Nasal cavity respiratory epithelium epithelial cell of viscerocranial mucosa (primary cell): Measurements from ENCODE around the gene VPS45. TPM values are rescaled to one million over a fixed set of nuclear protein-coding genes. Genes with fewer than 3 reads are reported as not detected.

Experiments
- total RNA-seq: library from RNA; depleted of rRNA; stranded (reverse); fragments of >200 nt; gene quantifications from 2 replicates; pipeline ENCODE4 v1.2.3, GENCODE V29; 2014

Gene VPS45
- total RNA-seq: 22.2 and 32.2 TPM in 2 replicates

DNA sequence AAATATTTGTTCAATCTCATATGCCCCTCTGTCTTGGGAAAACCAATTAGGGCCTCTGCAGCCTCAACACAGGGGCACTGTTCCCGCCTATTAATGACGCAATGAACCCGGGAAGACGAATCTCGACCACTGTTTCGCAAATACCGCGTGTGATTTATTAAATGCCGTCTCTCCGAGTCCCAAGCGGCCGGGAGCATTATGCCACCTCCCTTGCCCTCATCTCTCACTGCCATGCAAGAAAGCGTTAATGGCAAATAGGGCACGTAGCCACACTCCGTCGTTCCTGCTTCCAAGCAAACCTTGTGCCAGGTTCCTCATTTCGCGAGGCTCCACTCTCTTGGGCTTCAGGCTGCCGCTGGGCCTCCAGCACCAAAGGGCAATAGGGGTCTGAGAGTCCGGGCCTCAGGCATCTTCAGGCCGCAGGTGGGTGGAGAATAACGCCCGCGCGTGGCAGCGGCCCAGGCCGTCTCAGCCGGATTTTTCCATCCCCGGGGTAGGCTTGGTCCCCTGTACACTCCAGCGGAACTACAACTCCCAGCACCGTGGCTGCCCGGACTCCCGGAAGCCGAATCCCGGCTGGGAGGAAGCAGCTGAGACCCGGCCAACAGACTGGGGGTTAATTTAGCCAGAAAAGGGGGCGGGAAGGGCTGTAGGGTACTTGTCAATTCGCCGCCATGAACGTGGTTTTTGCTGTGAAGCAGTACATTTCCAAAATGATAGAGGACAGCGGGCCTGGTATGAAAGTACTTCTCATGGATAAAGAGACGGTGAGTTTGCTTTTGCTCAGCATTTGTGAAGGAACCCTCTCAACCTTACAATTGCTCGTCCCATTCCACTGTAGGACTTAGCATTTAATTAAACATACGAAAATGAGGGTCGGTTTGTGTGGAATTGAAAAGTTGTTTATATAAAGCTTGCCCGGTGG is at the start of gene VPS45:
VPS45 (plus strand) TSS at position 593 of the 925 bp plus-strand sequence; CDS start at position 675, 82 bp downstream.

DNA sequence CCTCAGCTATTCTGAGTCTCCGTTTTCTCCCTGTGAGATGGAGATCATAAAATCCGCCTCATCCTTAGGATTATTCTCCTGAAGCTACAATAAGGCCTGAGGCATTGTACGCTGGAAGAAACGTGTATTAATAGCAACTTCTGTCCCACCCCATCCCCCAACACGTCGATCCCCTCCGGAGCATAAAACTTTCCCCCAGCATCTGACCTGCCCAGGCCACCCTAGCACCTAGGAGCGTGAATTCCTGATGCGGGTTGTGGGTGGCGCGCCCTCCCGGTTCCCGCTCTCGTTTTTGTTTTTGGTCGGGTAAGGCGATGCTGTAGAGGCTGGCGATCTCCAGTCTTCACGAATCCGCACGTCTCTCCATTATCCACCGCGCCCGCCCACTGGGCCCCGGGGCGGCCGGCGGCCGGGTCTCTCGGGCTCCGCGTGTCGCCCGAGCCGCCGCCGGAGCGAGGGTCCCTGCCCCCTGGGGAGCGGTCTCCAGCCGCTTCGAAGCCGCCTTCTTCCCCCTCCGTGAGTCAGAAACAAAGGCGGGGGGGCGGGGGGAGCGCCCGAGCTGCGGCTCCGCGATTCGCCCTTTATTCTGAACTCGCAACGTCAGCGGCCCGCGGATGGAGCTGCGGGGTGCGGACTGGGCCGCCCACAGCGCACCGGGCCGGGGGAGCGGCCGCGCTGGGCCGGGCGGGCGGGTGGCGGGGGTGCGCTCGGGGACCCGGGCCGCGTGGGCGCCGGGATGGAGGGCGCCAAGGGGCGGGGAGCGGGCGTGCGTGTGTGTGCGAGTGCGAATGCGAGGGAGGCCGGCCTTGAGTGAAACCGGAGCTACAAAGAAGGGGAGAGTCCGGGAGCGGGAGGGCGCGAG is 81.9 kb downstream of the VPS45 start, which contains the start of gene PLEKHO1:
PLEKHO1 (plus strand) TSS at position 646 of the 862 bp plus-strand sequence. CDS start 342 bp downstream, outside the sequence.

Other genes starting within 250 kb of the VPS45 start
- 9.9 and 19.5 TPM in 2 replicates for gene BOLA1, start 168.2 kb upstream of the VPS45 start, total RNA-seq
- 0.34 and 0.36 TPM in 2 replicates for gene SV2A, start 149.9 kb upstream of the VPS45 start, total RNA-seq
- 15.0 and 20.9 TPM in 2 replicates for gene SF3B4, start 140.0 kb upstream of the VPS45 start, total RNA-seq
- gene MTMR11, start 130.9 kb upstream of the VPS45 start, total RNA-seq: 1.7 and 3.1 TPM in 2 replicates
- gene OTUD7B, start 57.0 kb upstream of the VPS45 start, total RNA-seq: 19.5 and 24.9 TPM in 2 replicates
- gene PLEKHO1, start 82.1 kb downstream of the VPS45 start, total RNA-seq: 5.8 and 6.0 TPM in 2 replicates
- gene ANP32E, start 168.3 kb downstream of the VPS45 start, total RNA-seq: 15.7 and 16.2 TPM in 2 replicates
- not detected in 2 replicates for gene CA14, start 190.0 kb downstream of the VPS45 start, total RNA-seq
- gene APH1A, start 201.2 kb downstream of the VPS45 start, total RNA-seq: 107 and 132 TPM in 2 replicates
- 0.68 and 0.85 TPM in 2 replicates for gene C1orf54, start 205.0 kb downstream of the VPS45 start, total RNA-seq
- 2.7 and 4.8 TPM in 2 replicates for gene CIART, start 214.8 kb downstream of the VPS45 start, total RNA-seq
- 29.0 and 37.6 TPM in 2 replicates for gene MRPS21, start 226.1 kb downstream of the VPS45 start, total RNA-seq